Testis (tissue), 2 donors: ENCODE results near the gene SNX14.

Experiments used
- CTCF ChIP-seq, 3 experiments: fragments of 450-650 bp in 2 of 3; fragments of 200-600 bp in 1 of 3; sonication (generic) in 1 of 3; IDR thresholded peaks; one replicate each; pipeline ENCODE4 v1.5.1; 2016 to 2019; ENCODE audit warnings: antibody characterized with exemption in 3 of 3, mild to moderate bottlenecking in 2 of 3, moderate library complexity in 1 of 3
- POLR2A ChIP-seq: fragments of 450-650 bp; IDR thresholded peaks from one replicate; pipeline ENCODE4 v1.6.1; 2017; ENCODE audit warnings: antibody characterized with exemption, mild to moderate bottlenecking, moderate library complexity

GRCh38 chr6:85476532-85476931 is 117.1 kb downstream of the SNX14 start:
- TF ChIP-seq CTCF (IDR thresholded peaks at IDR 0.05) (no peak), POLR2A (no peak)
